Measurements from ENCODE around the gene IDUA.
"Not testable (repeated sequence)": the region's sequence is repeated elsewhere in the genome, so short reads cannot be mapped to it uniquely, and the experiment has no call there.

IDUA gene

GRCh38 chr4:987624-988513, 1.0 kb downstream of the IDUA start:
- DNase-seq = no peak

GRCh38 chr4:988726-989721, 2.2 kb downstream of the IDUA start:
- DNase-seq = no peak

GRCh38 chr4:989722-990471, 3.1 kb downstream of the IDUA start:
- DNase-seq = no peak

GRCh38 chr4:990746-991367, 4.0 kb downstream of the IDUA start:
- DNase-seq = no peak

- no peak for DNase-seq
Observed at GRCh38 chr4:991451-992296, 4.8 kb downstream of the IDUA start.

GRCh38 chr4:992297-993110, 5.7 kb downstream of the IDUA start:
- no peak for DNase-seq

- DNase-seq = no peak
Observed at GRCh38 chr4:993111-994029, 6.5 kb downstream of the IDUA start, which contains the start of gene SLC26A1. SLC26A1 (minus strand) TSS chr4:993404; CDS start chr4:991703, 1,701 bp downstream.

- DNase-seq = no peak
Observed at GRCh38 chr4:995311-996026, 8.6 kb downstream of the IDUA start.

- DNase-seq = no peak
Observed at GRCh38 chr4:996030-996996, 9.5 kb downstream of the IDUA start.

- no peak for DNase-seq
Observed at GRCh38 chr4:996997-997374, 10.1 kb downstream of the IDUA start.

GRCh38 chr4:997375-998071, 10.7 kb downstream of the IDUA start:
- no peak for DNase-seq

GRCh38 chr4:998096-998691, 11.3 kb downstream of the IDUA start:
- DNase-seq = no peak

GRCh38 chr4:999240-999863, 12.5 kb downstream of the IDUA start:
- DNase-seq = not testable (repeated sequence)

GRCh38 chr4:999882-1000425, 13.1 kb downstream of the IDUA start:
- DNase-seq = no peak

- no peak for DNase-seq
Observed at GRCh38 chr4:1000686-1001260, 13.9 kb downstream of the IDUA start.
